ENCODE measurements around the gene NR5A1. TPM values are rescaled to one million over a fixed set of nuclear protein-coding genes. Genes with fewer than 3 reads are reported as not detected.

Gene NR5A1
- total RNA-seq, 1 donor from 2014 or later = not detected

DNA sequence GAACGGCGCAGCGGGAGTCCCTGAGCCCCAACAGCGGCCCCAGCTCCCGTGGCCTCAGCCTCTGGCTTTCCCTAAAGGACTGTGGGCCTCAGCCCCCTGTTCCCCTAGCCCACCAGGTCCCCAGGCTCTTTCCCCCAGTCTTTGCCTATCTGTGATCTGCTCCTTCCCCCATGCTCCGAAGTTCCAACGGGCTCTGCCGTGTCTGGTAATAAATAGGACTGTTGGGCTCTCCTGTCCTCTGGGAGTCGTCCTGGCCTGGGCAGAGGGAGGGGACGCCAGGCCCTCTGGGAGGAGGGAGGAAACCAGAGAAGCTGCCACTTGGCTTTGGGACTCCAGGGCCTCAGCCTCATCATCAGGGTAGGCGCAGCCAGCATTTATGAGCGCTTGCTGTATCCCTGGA, 28.8 kb downstream of the NR5A1 start:
- H3K36me3 Mint-ChIP-seq (ENCODE audit: unreplicated experiment) = no peaks in the 10 kb centered on the region
- DNase-seq = no peak
- no peak for TF ChIP-seq CTCF (IDR thresholded peaks at IDR 0.05; ENCODE audit: partially characterized antibody, unreplicated experiment)
- H3K27ac Mint-ChIP-seq (ENCODE audit: unreplicated experiment) = no peak overlapping the region
- peaks cover 2% of the 10 kb centered on the region for H3K4me1 Mint-ChIP-seq (ENCODE audit: low read depth, unreplicated experiment)
- H3K4me3 Mint-ChIP-seq (ENCODE audit: unreplicated experiment) = peak overlapping the region; percentile 59
- H3K27me3 Mint-ChIP-seq (ENCODE audit: unreplicated experiment) = peaks cover 9% of the 10 kb centered on the region
- H3K9me3 Mint-ChIP-seq (ENCODE audit: unreplicated experiment) = peaks cover 5% of the 10 kb centered on the region

GRCh38 chr9:124477648-124478285, 29.4 kb downstream of the NR5A1 start:
- H3K36me3 Mint-ChIP-seq (ENCODE audit: unreplicated experiment) = no peaks in the 10 kb centered on the region
- H3K27me3 Mint-ChIP-seq (ENCODE audit: unreplicated experiment) = peaks cover 9% of the 10 kb centered on the region

GRCh38 chr9:124477211-124477647, 30.0 kb downstream of the NR5A1 start:
- H3K27ac Mint-ChIP-seq (ENCODE audit: unreplicated experiment) = no peak overlapping the region
- no peak overlapping the region for H3K4me3 Mint-ChIP-seq (ENCODE audit: unreplicated experiment)
- H3K9me3 Mint-ChIP-seq (ENCODE audit: unreplicated experiment) = peaks cover 2% of the 10 kb centered on the region
- H3K36me3 Mint-ChIP-seq (ENCODE audit: unreplicated experiment) = no peaks in the 10 kb centered on the region
- peaks cover 9% of the 10 kb centered on the region for H3K27me3 Mint-ChIP-seq (ENCODE audit: unreplicated experiment)
- no peak for DNase-seq
- peaks cover 2% of the 10 kb centered on the region for H3K4me1 Mint-ChIP-seq (ENCODE audit: low read depth, unreplicated experiment)
- TF ChIP-seq CTCF (IDR thresholded peaks at IDR 0.05; ENCODE audit: partially characterized antibody, unreplicated experiment) = peak; percentile 20

More at GRCh38 chr9:124477648-124478285, 29.4 kb downstream of the NR5A1 start:
- Mint-ChIP-seq H3K9me3 (ENCODE audit: unreplicated experiment) (peaks cover 2% of the 10 kb centered on the region), H3K4me3 (ENCODE audit: unreplicated experiment) (peak overlapping the region; percentile 15), H3K27ac (ENCODE audit: unreplicated experiment) (no peak overlapping the region), H3K4me1 (ENCODE audit: low read depth, unreplicated experiment) (peaks cover 2% of the 10 kb centered on the region)
- peak; percentile 54 for DNase-seq
- TF ChIP-seq CTCF (IDR thresholded peaks at IDR 0.05; ENCODE audit: partially characterized antibody, unreplicated experiment) = peak; percentile 4

- no peaks in the 10 kb centered on the region for H3K36me3 Mint-ChIP-seq (ENCODE audit: unreplicated experiment)
- peaks cover 9% of the 10 kb centered on the region for H3K27me3 Mint-ChIP-seq (ENCODE audit: unreplicated experiment)
- no peak for DNase-seq
- H3K4me1 Mint-ChIP-seq (ENCODE audit: low read depth, unreplicated experiment) = peaks cover 2% of the 10 kb centered on the region
- no peak for TF ChIP-seq CTCF (IDR thresholded peaks at IDR 0.05; ENCODE audit: partially characterized antibody, unreplicated experiment)
- H3K27ac Mint-ChIP-seq (ENCODE audit: unreplicated experiment) = no peak overlapping the region
- H3K9me3 Mint-ChIP-seq (ENCODE audit: unreplicated experiment) = peaks cover 2% of the 10 kb centered on the region
- H3K4me3 Mint-ChIP-seq (ENCODE audit: unreplicated experiment) = no peak overlapping the region
Measured at GRCh38 chr9:124475868-124476690, 31.1 kb downstream of the NR5A1 start.

All from glutamatergic neuron (in vitro differentiated cells).